Ectodermal cell (in vitro differentiated cells): ENCODE data around the gene NUP54.

Experiments used
- H3K27ac ChIP-seq: 2 replicates; pipeline ENCODE4 v1.7.0; 2013; ENCODE audit warnings: mild to moderate bottlenecking, low read depth, low read length; ENCODE audit not compliant: insufficient read depth, poor library complexity, severe bottlenecking
- H3K27me3 ChIP-seq: 2 replicates; pipeline ENCODE4 v1.7.0; 2013; ENCODE audit warnings: mild to moderate bottlenecking, low read length; ENCODE audit not compliant: insufficient read depth, control insufficient read depth, poor library complexity, severe bottlenecking
- H3K36me3 ChIP-seq: one replicate; pipeline ENCODE4 v1.7.0; 2013; ENCODE audit warnings: low read length; ENCODE audit not compliant: control insufficient read depth, insufficient read depth
- H3K4me1 ChIP-seq: one replicate; pipeline ENCODE4 v1.7.0; 2013; ENCODE audit warnings: low read length; ENCODE audit not compliant: control insufficient read depth, insufficient read depth
- H3K4me3 ChIP-seq: 2 replicates; pipeline ENCODE4 v1.7.0; 2013; ENCODE audit warnings: low read depth, low read length, control low read depth; ENCODE audit not compliant: insufficient read depth
- H3K9me3 ChIP-seq: 2 replicates; pipeline ENCODE4 v1.7.0; 2013; ENCODE audit warnings: mild to moderate bottlenecking, low read length, moderate library complexity; ENCODE audit not compliant: control insufficient read depth
- WGBS, 2 experiments: methylation state at CpG; one replicate each; pipeline ENCODE4 v1.1.7; 2013; ENCODE audit warnings: missing lambda C conversion rate in 2 of 2; 5-methylcytosine and 5-hydroxymethylcytosine counted together

NUP54 gene

GRCh38 chr4:76106442-76106841 is 41.8 kb downstream of the NUP54 start:
- H3K27me3 ChIP-seq = no peaks in the 10 kb centered on the region
- no peaks in the 10 kb centered on the region for H3K4me1 ChIP-seq
- H3K9me3 ChIP-seq = no peaks in the 10 kb centered on the region
- no peak overlapping the region for H3K27ac ChIP-seq
- H3K36me3 ChIP-seq = no peaks in the 10 kb centered on the region
- WGBS, 2 experiments = 67 to 70% methylated on average over 3 to 4 of the region's 4 CpGs
- no peak overlapping the region for H3K4me3 ChIP-seq

- Histone ChIP-seq H3K9me3 (no peaks in the 10 kb centered on the region), H3K4me1 (no peaks in the 10 kb centered on the region), H3K27ac (no peak overlapping the region), H3K27me3 (no peaks in the 10 kb centered on the region), H3K36me3 (no peaks in the 10 kb centered on the region), H3K4me3 (no peak overlapping the region)
- WGBS, 2 experiments = 92 to 95% methylated on average over 3 of the region's 3 CpGs
Measured at GRCh38 chr4:76105652-76106051, 42.5 kb downstream of the NUP54 start.

GRCh38 chr4:76096076-76096475 is 52.1 kb downstream of the NUP54 start:
- H3K27ac ChIP-seq = no peak overlapping the region
- no peak overlapping the region for H3K4me3 ChIP-seq
- no peaks in the 10 kb centered on the region for H3K4me1 ChIP-seq
- 89 to 94% methylated on average over 3 of the region's 3 CpGs for WGBS, 2 experiments
- no peaks in the 10 kb centered on the region for H3K27me3 ChIP-seq
- H3K36me3 ChIP-seq = no peaks in the 10 kb centered on the region
- H3K9me3 ChIP-seq = no peaks in the 10 kb centered on the region

- Histone ChIP-seq H3K4me1 (no peaks in the 10 kb centered on the region), H3K36me3 (no peaks in the 10 kb centered on the region), H3K9me3 (no peaks in the 10 kb centered on the region), H3K27ac (no peak overlapping the region), H3K27me3 (no peaks in the 10 kb centered on the region), H3K4me3 (no peak overlapping the region)
Measured at GRCh38 chr4:76095568-76095967, 52.6 kb downstream of the NUP54 start.

GRCh38 chr4:76091052-76091451 is 57.1 kb downstream of the NUP54 start:
- Histone ChIP-seq H3K27ac (no peak overlapping the region), H3K9me3 (no peaks in the 10 kb centered on the region), H3K27me3 (no peaks in the 10 kb centered on the region), H3K36me3 (no peaks in the 10 kb centered on the region), H3K4me3 (no peak overlapping the region), H3K4me1 (no peaks in the 10 kb centered on the region)
- WGBS, 2 experiments = 88 to 100% methylated on average over 1 of the region's 2 CpGs

GRCh38 chr4:76090241-76090691 is 57.9 kb downstream of the NUP54 start:
- 92 to 96% methylated on average over 6 to 7 of the region's 7 CpGs for WGBS, 2 experiments
- no peak overlapping the region for H3K27ac ChIP-seq
- H3K4me3 ChIP-seq = no peak overlapping the region
- no peaks in the 10 kb centered on the region for H3K27me3 ChIP-seq
- no peaks in the 10 kb centered on the region for H3K4me1 ChIP-seq
- H3K36me3 ChIP-seq = no peaks in the 10 kb centered on the region
- H3K9me3 ChIP-seq = no peaks in the 10 kb centered on the region

- WGBS, 2 experiments = 80 to 88% methylated on average over 2 of the region's 2 CpGs
- H3K36me3 ChIP-seq = no peaks in the 10 kb centered on the region
- H3K27ac ChIP-seq = no peak overlapping the region
- no peaks in the 10 kb centered on the region for H3K9me3 ChIP-seq
- H3K4me1 ChIP-seq = no peaks in the 10 kb centered on the region
- no peaks in the 10 kb centered on the region for H3K27me3 ChIP-seq
- no peak overlapping the region for H3K4me3 ChIP-seq
Measured at GRCh38 chr4:76088719-76089118, 59.5 kb downstream of the NUP54 start.

GRCh38 chr4:76087007-76087769 is 61.0 kb downstream of the NUP54 start:
- H3K27me3 ChIP-seq = no peaks in the 10 kb centered on the region
- no peak overlapping the region for H3K27ac ChIP-seq
- H3K9me3 ChIP-seq = no peaks in the 10 kb centered on the region
- H3K4me3 ChIP-seq = no peak overlapping the region
- H3K36me3 ChIP-seq = no peaks in the 10 kb centered on the region
- 38 to 41% methylated on average over 12 of the region's 13 CpGs for WGBS, 2 experiments
- no peaks in the 10 kb centered on the region for H3K4me1 ChIP-seq

- Histone ChIP-seq H3K4me1 (no peaks in the 10 kb centered on the region), H3K27me3 (no peaks in the 10 kb centered on the region), H3K36me3 (no peaks in the 10 kb centered on the region), H3K4me3 (no peak overlapping the region), H3K27ac (no peak overlapping the region), H3K9me3 (no peaks in the 10 kb centered on the region)
- WGBS, 2 experiments = 91 to 94% methylated on average over 1 of the region's 1 CpG
Measured at GRCh38 chr4:76084542-76084941, 63.7 kb downstream of the NUP54 start.

GRCh38 chr4:76083386-76083988 is 64.7 kb downstream of the NUP54 start:
- Histone ChIP-seq H3K4me1 (no peaks in the 10 kb centered on the region), H3K9me3 (no peaks in the 10 kb centered on the region)
- WGBS, 2 experiments = 92 to 95% methylated on average over 3 of the region's 3 CpGs

More at GRCh38 chr4:76083386-76083988, 64.7 kb downstream of the NUP54 start:
- Histone ChIP-seq H3K36me3 (no peaks in the 10 kb centered on the region), H3K27ac (no peak overlapping the region), H3K27me3 (no peaks in the 10 kb centered on the region), H3K4me3 (no peak overlapping the region)
